Aorta (tissue), 5 donors: ENCODE measurements around the gene SHROOM4. TPM values are rescaled to one million over a fixed set of nuclear protein-coding genes. Genes with fewer than 3 reads are reported as not detected.

ENCODE experiments used
- ATAC-seq: fragments of 200-7000 bp; cut with Tn5 transposase; one replicate; pipeline ENCODE4 v1.9.1; 2022; ENCODE audit warnings: moderate library complexity; ENCODE audit not compliant: low FRiP score
- DNase-seq, 2 donors: peaks; one replicate each; pipeline ENCODE4 v3.0.0-alpha.2; 2020
- H3K27ac ChIP-seq, 2 donors: one replicate each; pipeline ENCODE4 v1.5.1; 2013; ENCODE audit warnings: low read length in 2 of 2, mild to moderate bottlenecking in 2 of 2, moderate library complexity in 2 of 2, control low read depth in 1 of 2, inconsistent platforms in 1 of 2, low read depth in 1 of 2
- H3K27me3 ChIP-seq, 2 donors: one replicate each; pipeline ENCODE4 v1.6.1; 2013; ENCODE audit warnings: control low read depth in 1 of 2, low read length in 1 of 2, mild to moderate bottlenecking in 1 of 2, moderate library complexity in 1 of 2; ENCODE audit not compliant: insufficient read depth in 2 of 2, control insufficient read depth in 1 of 2
- H3K36me3 ChIP-seq, 2 donors: one replicate each; pipeline ENCODE4 v1.6.1; 2013; ENCODE audit warnings: control low read depth in 1 of 2, low read length in 1 of 2, mild to moderate bottlenecking in 1 of 2; ENCODE audit not compliant: insufficient read depth in 2 of 2, control insufficient read depth in 1 of 2
- H3K4me1 ChIP-seq, 2 donors: one replicate each; pipeline ENCODE4 v1.6.1; 2013; ENCODE audit warnings: low read length in 2 of 2, control low read depth in 1 of 2, mild to moderate bottlenecking in 1 of 2, moderate library complexity in 1 of 2; ENCODE audit not compliant: insufficient read depth in 2 of 2, control insufficient read depth in 1 of 2
- H3K4me3 ChIP-seq, 2 donors: one replicate each; pipeline ENCODE4 v1.5.1; 2013; ENCODE audit warnings: low read length in 2 of 2, control low read depth in 1 of 2, mild to moderate bottlenecking in 1 of 2
- H3K9me3 ChIP-seq: one replicate; pipeline ENCODE4 v1.6.1; 2013; ENCODE audit warnings: mild to moderate bottlenecking, low read length; ENCODE audit not compliant: control insufficient read depth
- WGBS, 2 donors: extraction: QIAGEN DNeasy Blood & Tissue Kit; methylation state at CpG; one replicate each; pipeline ENCODE4 v1.1.7; 2013; 5-methylcytosine and 5-hydroxymethylcytosine counted together
- intact Hi-C, 2 donors: fragments of 100-400 bp; cut with DNase I; formaldehyde crosslinking; loops; one replicate each; pipeline versions ENCODE4 v1.14.2 to v1.15.0; 2022
- polyA plus RNA-seq, 2 donors: library from polyadenylated mRNA; stranded (reverse); fragments of 200-250 nt; gene quantifications; one replicate each; pipeline ENCODE4 v1.2.3, GENCODE V29; 2013
- total RNA-seq, 2 donors: library from RNA; stranded (reverse); fragmentation: NEBNext Ultra II Directional; extraction: Animal tissue kit (Norgen Biotek cat#: 25700); gene quantifications; one replicate each; pipeline ENCODE4 v1.2.1, GENCODE V29; 2021
- donor health status: healthy with polysubstance abuse.
- donor health status: Bipolar disorder and iron deficiency.
- donor health status: DM: no; HTN: no; CAD: no.
- donor health status: DM: no; HTN: no; CAD: no.
- donor health status: DM: yes; HTN: yes; CAD: no.

Gene SHROOM4
- total and polyA plus RNA-seq, 4 donors = 0.38 to 16.4 (median 7.5) TPM

DNA sequence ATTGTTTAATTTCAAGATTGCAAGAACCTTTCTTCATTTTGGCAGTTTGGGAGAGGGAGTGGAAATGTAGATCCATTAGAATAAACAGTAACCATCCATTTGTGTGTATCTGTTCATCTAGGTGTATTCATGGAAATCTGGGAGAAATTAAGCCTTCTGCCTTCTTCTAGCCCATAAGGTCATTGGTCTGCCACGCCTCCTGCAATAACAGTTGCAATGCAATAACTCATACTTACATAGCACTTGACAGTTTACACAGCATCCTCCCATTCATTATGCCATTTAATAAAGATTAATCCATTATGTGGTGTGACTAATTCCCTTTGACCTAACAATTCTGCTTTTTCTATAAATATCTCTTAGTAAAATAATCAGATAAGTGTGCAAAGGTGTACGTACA lies 42.6 kb downstream of the SHROOM4 start:
- no peak for DNase-seq
- Histone ChIP-seq H3K36me3 (no peaks in the 10 kb centered on the region), H3K9me3 (no peaks in the 10 kb centered on the region), H3K27me3 (no peaks in the 10 kb centered on the region), H3K4me3 (no peak overlapping the region), H3K27ac (no peak overlapping the region), H3K4me1 (no peaks in the 10 kb centered on the region)
- no peak for ATAC-seq
- WGBS, 2 donors = 70 to 94% methylated on average over 2 of the region's 2 CpGs
- intact Hi-C loops = no loop called here

GRCh38 chrX:50770702-50771101 lies 43.3 kb downstream of the SHROOM4 start:
- no peaks in the 10 kb centered on the region for H3K9me3 ChIP-seq
- ATAC-seq (no peak), DNase-seq (no peak)
- H3K4me1 ChIP-seq = no peaks in the 10 kb centered on the region
- no peaks in the 10 kb centered on the region for H3K36me3 ChIP-seq
- 63 to 87% methylated on average over 2 of the region's 2 CpGs for WGBS, 2 donors
- H3K27me3 ChIP-seq = no peaks in the 10 kb centered on the region
- intact Hi-C loops = no loop called here
- H3K27ac ChIP-seq = no peak overlapping the region
- H3K4me3 ChIP-seq = no peak overlapping the region

DNA sequence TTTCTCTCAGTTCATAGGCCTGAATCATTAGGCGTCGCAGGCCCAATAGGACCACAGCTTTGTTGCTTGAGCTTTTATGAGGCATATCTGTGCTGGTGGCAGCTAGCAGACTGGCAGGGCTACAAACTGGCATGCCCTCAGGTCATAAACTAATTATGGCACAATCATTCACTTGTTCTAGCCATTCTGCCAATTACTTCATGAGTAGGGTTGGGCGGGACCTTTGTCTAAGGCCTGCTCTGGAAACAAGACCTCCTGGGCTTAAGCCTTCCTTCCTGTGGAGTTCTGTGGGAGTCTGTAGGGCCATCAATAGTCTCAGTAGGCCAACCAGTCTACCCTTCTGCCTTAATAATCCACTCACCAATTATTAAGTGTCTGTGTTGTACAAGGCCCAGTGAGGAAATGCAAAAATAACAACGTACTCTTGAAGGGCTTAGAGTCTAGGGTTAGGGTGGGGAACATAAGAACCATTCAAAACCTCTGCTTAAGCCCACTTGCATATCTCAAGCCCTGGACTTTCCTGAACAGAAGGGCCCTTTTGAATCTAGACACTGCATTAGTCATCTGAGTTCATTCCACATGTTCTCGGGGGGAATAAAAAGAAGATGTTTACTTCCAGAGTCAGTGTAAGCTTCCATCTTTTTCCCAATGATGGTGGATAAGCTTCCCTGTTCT lies 44.5 kb downstream of the SHROOM4 start:
- H3K27ac ChIP-seq = no peak overlapping the region
- H3K36me3 ChIP-seq = no peaks in the 10 kb centered on the region
- H3K9me3 ChIP-seq = no peaks in the 10 kb centered on the region
- DNase-seq (no peak), ATAC-seq (no peak)
- no peak overlapping the region for H3K4me3 ChIP-seq
- intact Hi-C loops = no loop called here
- no peaks in the 10 kb centered on the region for H3K4me1 ChIP-seq
- 87 to 95% methylated on average over 5 of the region's 5 CpGs for WGBS, 2 donors
- H3K27me3 ChIP-seq = no peaks in the 10 kb centered on the region

- WGBS, 2 donors = 48 to 74% methylated on average over 1 of the region's 1 CpG
- Histone ChIP-seq H3K27ac (no peak overlapping the region), H3K4me3 (no peak overlapping the region), H3K9me3 (no peaks in the 10 kb centered on the region), H3K4me1 (no peaks in the 10 kb centered on the region), H3K36me3 (no peaks in the 10 kb centered on the region), H3K27me3 (no peaks in the 10 kb centered on the region)
- no peak for ATAC-seq
- no peak for DNase-seq
- intact Hi-C loops = no loop called here
Measured at GRCh38 chrX:50768801-50769200, 45.2 kb downstream of the SHROOM4 start.

- H3K9me3 ChIP-seq = no peaks in the 10 kb centered on the region
- H3K4me3 ChIP-seq = no peak overlapping the region
- 65 to 98% methylated on average over 3 of the region's 3 CpGs for WGBS, 2 donors
- DNase-seq (no peak), ATAC-seq (no peak)
- no peaks in the 10 kb centered on the region for H3K4me1 ChIP-seq
- intact Hi-C loops = no loop called here
- H3K27ac ChIP-seq = no peak overlapping the region
- no peaks in the 10 kb centered on the region for H3K36me3 ChIP-seq
- H3K27me3 ChIP-seq = no peaks in the 10 kb centered on the region
Measured at GRCh38 chrX:50765986-50766385, 48.0 kb downstream of the SHROOM4 start.

GRCh38 chrX:50762578-50762977 lies 51.4 kb downstream of the SHROOM4 start:
- H3K4me3 ChIP-seq = no peak overlapping the region
- H3K27me3 ChIP-seq = no peaks in the 10 kb centered on the region
- H3K27ac ChIP-seq = no peak overlapping the region
- no peak for ATAC-seq
- WGBS, 2 donors = 83% methylated on average over 2 of the region's 2 CpGs
- intact Hi-C loops = no loop called here
- H3K9me3 ChIP-seq = no peaks in the 10 kb centered on the region
- no peak for DNase-seq
- H3K4me1 ChIP-seq = no peaks in the 10 kb centered on the region
- no peaks in the 10 kb centered on the region for H3K36me3 ChIP-seq

DNA sequence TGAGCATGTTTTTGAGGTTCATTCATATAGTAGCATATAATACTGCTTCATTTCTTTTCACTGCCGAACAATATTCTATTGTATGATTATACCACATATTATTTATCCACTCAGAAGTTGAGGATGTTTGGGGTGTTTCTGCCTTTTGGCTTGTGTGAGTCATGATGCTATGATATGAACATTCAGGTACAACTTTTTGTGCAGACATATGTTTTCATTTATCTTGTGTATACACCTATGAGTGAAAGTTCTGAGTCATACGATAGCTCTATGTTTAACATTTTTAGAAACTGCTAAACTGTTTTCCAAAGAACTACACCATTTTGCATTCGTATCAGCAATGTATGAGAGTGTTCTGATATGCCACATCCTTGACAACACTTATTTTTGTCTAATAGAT lies 57.7 kb downstream of the SHROOM4 start:
- no peaks in the 10 kb centered on the region for H3K9me3 ChIP-seq
- H3K36me3 ChIP-seq = no peaks in the 10 kb centered on the region
- 78 to 95% methylated on average over 3 of the region's 3 CpGs for WGBS, 2 donors
- ATAC-seq (no peak), DNase-seq (no peak)
- no peak overlapping the region for H3K27ac ChIP-seq
- intact Hi-C loops = no loop called here
- H3K4me1 ChIP-seq = no peaks in the 10 kb centered on the region
- H3K27me3 ChIP-seq = no peaks in the 10 kb centered on the region
- H3K4me3 ChIP-seq = no peak overlapping the region

DNA sequence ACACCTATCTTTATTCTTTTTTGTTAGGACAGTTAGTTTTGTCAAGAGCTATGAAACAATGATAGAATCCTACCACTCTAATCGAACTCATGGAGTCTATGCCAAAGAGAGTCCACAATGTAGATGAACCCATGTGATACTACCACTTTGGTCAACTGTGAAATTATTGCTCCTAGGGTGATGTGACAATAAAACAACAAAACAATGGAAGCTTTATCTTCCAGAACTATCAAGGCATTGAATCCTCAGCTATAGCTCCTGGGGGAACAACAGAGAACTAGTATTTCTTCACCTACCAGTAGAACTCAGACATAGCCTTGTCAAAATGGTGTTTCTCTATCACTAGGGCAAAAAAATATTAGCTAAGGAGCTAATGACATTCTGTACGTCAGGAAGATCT lies 62.9 kb downstream of the SHROOM4 start:
- Histone ChIP-seq H3K36me3 (no peaks in the 10 kb centered on the region), H3K9me3 (no peaks in the 10 kb centered on the region)
- DNase-seq = no peak

GRCh38 chrX:50747471-50747900 lies 66.5 kb downstream of the SHROOM4 start:
- Histone ChIP-seq H3K27ac (no peak overlapping the region), H3K27me3 (no peaks in the 10 kb centered on the region), H3K9me3 (no peaks in the 10 kb centered on the region), H3K36me3 (no peaks in the 10 kb centered on the region), H3K4me1 (no peaks in the 10 kb centered on the region), H3K4me3 (no peak overlapping the region)
- ATAC-seq (no peak), DNase-seq (no peak)
- intact Hi-C loops = loop anchor here in 1 of 2 donors (5.0 to 10.0 kb wide), 2 partner anchors 155 to 237 kb away; no protein-coding TSS in a partner anchor
- WGBS, 2 donors = 39 to 74% methylated on average over 1 of the region's 1 CpG

More for the DNA sequence above, 62.9 kb downstream of the SHROOM4 start:
- Histone ChIP-seq H3K27ac (no peak overlapping the region), H3K27me3 (no peaks in the 10 kb centered on the region), H3K4me1 (no peaks in the 10 kb centered on the region), H3K4me3 (no peak overlapping the region)
- intact Hi-C loops = no loop called here
- 52 to 79% methylated on average over 2 of the region's 2 CpGs for WGBS, 2 donors
- ATAC-seq = no peak
